ENCODE measurements around the gene WDPCP.
A peak's percentile ranks its signal among the peaks of the same experiment; 100 is the strongest.
"Not testable (repeated sequence)": the region's sequence is repeated elsewhere in the genome, so short reads cannot be mapped to it uniquely, and the experiment has no call there.

WDPCP gene

DNA sequence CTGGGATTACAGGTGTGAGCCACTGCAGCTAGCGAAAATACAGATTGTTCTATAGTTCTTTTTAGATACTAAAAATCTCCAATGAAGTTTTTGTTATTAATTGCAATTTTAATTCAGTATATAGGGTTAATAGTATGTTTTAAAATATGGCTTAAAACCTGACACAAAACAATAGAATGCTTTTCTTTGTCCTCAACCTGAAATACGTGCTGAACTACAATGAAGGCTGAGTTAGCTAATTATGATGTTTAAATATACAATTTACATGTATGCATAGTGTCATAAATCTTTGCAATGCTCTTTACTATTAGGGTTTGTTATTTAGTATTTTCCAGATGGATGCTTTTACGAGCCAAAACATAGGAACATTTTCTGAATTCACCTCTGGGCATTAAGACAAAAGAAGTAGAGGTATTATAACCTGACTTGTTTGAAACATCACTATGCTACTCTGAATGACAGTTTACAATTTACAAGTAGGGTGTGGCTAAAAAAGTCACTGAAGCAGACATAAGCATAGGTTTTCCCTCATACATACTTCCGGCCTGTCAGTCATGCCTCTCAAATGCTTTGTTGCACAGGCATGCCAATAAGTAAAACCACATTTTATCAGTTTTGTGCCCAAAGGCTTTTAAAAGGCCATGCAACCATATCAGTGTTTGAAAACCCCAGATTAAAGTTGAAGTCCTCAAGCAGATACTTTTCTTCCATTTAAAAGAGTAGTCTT, 369.3 kb downstream of the WDPCP start:
- DNase-seq (ENCODE audit: low read depth) = no peak
- no peaks in the 10 kb centered on the region for H3K36me3 ChIP-seq (ENCODE audit: control insufficient read depth, insufficient read depth, low read length, severe bottlenecking)
- H3K9ac ChIP-seq (ENCODE audit: low read length) = no peak overlapping the region
- no peaks in the 10 kb centered on the region for H3K4me1 ChIP-seq (ENCODE audit: control insufficient read depth, insufficient read depth, low read length)
- H3K4me3 ChIP-seq (ENCODE audit: low read length) = no peak overlapping the region
- no peaks in the 10 kb centered on the region for H3K27me3 ChIP-seq (replicated peaks; ENCODE audit: control insufficient read depth, insufficient read depth, low read length)
- no peaks in the 10 kb centered on the region for H3K9me3 ChIP-seq (ENCODE audit: control insufficient read depth, low read length)

DNA sequence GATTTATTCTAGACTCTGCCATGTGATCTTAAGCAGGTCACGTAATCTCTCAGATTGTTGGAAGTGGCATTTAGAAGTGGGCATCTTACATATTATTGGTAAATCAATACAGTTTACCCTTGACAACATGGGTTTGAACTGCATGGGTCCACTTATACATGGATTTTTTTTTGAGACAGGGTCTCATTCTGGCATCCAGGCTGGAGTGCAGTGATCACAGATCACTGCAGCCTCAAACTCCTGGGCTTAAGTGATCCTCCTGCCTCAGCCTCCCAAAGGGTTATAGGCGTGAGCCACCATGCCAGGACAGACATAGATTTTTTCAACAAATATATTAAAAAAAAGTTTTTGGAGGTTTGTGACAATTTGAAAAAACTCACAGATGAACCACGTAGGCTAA, 393.0 kb downstream of the WDPCP start:
- no peak for DNase-seq (ENCODE audit: low read depth)
- Histone ChIP-seq H3K9me3 (ENCODE audit: control insufficient read depth, low read length) (no peaks in the 10 kb centered on the region), H3K4me3 (ENCODE audit: low read length) (no peak overlapping the region), H3K27me3 (replicated peaks; ENCODE audit: control insufficient read depth, insufficient read depth, low read length) (no peaks in the 10 kb centered on the region), H3K36me3 (ENCODE audit: control insufficient read depth, insufficient read depth, low read length, severe bottlenecking) (no peaks in the 10 kb centered on the region), H3K9ac (ENCODE audit: low read length) (no peak overlapping the region), H3K4me1 (ENCODE audit: control insufficient read depth, insufficient read depth, low read length) (no peaks in the 10 kb centered on the region)

DNA sequence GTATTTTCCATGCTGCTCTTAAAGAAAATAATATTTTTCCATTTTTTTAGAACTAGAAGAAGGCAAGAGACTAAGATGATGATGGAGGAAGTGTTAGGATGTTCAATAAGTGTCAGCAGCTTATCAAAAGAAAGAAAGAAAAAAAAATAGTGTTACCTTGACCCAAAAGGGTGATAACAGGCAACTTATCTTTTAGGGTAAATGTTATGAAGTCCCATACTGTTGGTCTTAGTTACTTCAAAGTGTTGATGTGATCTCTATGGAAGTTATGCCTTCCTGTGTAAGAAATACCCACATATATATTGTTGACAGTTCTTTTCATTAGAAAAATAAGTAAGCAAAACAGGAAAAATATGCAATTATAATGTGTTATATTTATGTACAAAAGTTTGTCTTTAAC, 394.1 kb downstream of the WDPCP start:
- Histone ChIP-seq H3K27me3 (replicated peaks; ENCODE audit: control insufficient read depth, insufficient read depth, low read length) (no peaks in the 10 kb centered on the region), H3K4me1 (ENCODE audit: control insufficient read depth, insufficient read depth, low read length) (no peaks in the 10 kb centered on the region), H3K36me3 (ENCODE audit: control insufficient read depth, insufficient read depth, low read length, severe bottlenecking) (no peaks in the 10 kb centered on the region), H3K4me3 (ENCODE audit: low read length) (no peak overlapping the region), H3K9me3 (ENCODE audit: control insufficient read depth, low read length) (no peaks in the 10 kb centered on the region), H3K9ac (ENCODE audit: low read length) (no peak overlapping the region)
- no peak for DNase-seq (ENCODE audit: low read depth)

DNA sequence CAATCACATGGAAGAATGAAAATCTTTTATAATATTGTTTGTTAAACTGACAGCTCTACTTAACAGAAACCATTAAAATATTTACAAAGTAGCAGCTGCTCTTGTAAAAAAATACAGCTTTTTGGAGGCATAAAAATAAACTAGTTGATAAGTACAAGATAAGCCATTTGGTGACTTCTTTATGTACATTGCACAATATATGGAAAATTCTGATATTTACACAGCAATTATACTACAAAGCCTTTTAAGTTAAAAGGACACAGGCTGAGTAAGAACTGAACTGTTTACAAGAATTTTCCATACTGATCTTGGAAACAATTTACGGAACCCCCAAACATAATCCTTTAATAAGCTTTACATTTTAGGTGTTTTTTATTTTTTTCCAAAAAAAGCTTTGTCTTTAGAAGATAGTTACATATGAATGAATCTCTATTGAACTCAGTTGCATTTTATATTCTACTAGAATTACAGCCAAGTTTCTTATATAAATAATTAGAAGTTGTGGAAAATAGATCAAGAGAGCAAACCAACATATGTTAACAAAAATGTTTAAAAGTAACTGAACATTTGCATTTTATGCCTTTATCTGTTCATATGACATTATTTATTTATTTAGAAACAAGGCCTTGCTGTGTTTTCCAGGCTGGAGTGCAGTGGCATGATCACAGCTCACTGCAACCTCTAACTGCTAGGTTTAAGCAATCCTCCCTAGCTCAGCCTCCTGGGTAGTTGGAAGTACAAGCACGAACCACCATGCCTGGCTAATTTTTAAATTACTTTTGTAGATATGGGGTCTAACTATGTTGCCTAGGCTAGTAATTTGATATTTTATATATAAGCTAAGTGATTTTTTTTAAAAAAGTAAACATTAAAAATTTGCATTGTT, 395.1 kb downstream of the WDPCP start:
- Histone ChIP-seq H3K27me3 (replicated peaks; ENCODE audit: control insufficient read depth, insufficient read depth, low read length) (no peaks in the 10 kb centered on the region), H3K4me3 (ENCODE audit: low read length) (no peak overlapping the region), H3K36me3 (ENCODE audit: control insufficient read depth, insufficient read depth, low read length, severe bottlenecking) (no peaks in the 10 kb centered on the region), H3K4me1 (ENCODE audit: control insufficient read depth, insufficient read depth, low read length) (no peaks in the 10 kb centered on the region), H3K9me3 (ENCODE audit: control insufficient read depth, low read length) (peaks cover 2% of the 10 kb centered on the region), H3K9ac (ENCODE audit: low read length) (no peak overlapping the region)
- no peak for DNase-seq (ENCODE audit: low read depth)

DNA sequence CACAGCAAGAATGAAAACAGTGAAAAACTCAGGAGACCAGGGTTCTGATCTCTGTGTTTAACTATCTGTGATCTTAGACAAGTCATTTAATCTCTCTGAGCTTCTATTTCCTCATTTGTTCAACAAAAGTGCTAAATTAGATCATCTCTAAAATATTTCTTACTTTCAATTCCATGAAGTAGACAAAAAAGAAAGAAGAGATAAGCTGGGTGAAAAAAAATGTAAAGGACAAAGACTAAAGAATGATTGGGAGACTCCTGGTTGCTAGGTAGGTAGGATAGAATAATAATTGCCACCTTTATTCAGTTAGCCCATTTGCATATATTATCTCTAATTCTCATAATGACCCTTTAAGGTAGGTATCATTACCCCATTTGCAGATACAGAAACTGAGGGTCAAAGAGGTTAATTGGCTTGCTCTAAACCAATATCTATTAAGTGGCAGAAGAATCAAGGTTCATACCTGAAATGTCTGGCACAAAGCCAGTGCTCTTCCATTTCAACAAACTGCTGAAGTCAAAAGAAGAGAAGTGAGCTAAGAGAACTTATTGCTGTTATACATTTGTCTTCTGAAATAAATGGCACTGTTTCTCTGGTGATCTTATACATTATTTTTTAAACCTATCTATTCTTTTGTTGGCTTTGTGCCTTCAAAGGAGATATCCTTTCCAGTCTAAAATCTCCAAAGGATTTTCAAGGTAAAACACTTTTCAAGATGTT, 395.9 kb downstream of the WDPCP start:
- Histone ChIP-seq H3K4me3 (ENCODE audit: low read length) (no peak overlapping the region), H3K9me3 (ENCODE audit: control insufficient read depth, low read length) (peaks cover 10% of the 10 kb centered on the region), H3K4me1 (ENCODE audit: control insufficient read depth, insufficient read depth, low read length) (no peaks in the 10 kb centered on the region), H3K36me3 (ENCODE audit: control insufficient read depth, insufficient read depth, low read length, severe bottlenecking) (no peaks in the 10 kb centered on the region), H3K9ac (ENCODE audit: low read length) (no peak overlapping the region), H3K27me3 (replicated peaks; ENCODE audit: control insufficient read depth, insufficient read depth, low read length) (no peaks in the 10 kb centered on the region)
- no peak for DNase-seq (ENCODE audit: low read depth)

DNA sequence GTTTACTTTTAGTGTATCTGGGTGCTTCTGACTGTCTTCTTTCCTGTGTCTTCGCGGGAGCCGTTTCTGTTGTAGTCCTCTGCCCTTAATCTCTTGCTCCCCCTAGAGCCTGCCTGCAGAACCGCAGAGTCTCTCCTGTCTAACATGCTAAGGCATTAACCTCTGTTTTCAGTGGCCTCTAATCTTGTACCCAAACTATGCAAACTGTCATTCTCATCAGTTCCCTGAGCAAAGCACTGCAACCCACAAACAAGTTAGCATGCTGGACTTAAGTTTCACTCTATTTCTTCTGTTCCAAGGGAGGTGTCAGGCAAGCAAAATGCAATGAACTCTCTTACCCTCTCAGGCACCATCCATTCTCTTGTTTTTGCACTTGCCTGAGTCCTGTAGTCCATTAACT, 399.3 kb downstream of the WDPCP start:
- peak; percentile 57 for DNase-seq (ENCODE audit: low read depth)
- H3K27me3 ChIP-seq (replicated peaks; ENCODE audit: control insufficient read depth, insufficient read depth, low read length) = no peaks in the 10 kb centered on the region
- H3K36me3 ChIP-seq (ENCODE audit: control insufficient read depth, insufficient read depth, low read length, severe bottlenecking) = no peaks in the 10 kb centered on the region
- peaks cover 10% of the 10 kb centered on the region for H3K9me3 ChIP-seq (ENCODE audit: control insufficient read depth, low read length)
- no peak overlapping the region for H3K9ac ChIP-seq (ENCODE audit: low read length)
- H3K4me3 ChIP-seq (ENCODE audit: low read length) = no peak overlapping the region
- H3K4me1 ChIP-seq (ENCODE audit: control insufficient read depth, insufficient read depth, low read length) = no peaks in the 10 kb centered on the region

DNA sequence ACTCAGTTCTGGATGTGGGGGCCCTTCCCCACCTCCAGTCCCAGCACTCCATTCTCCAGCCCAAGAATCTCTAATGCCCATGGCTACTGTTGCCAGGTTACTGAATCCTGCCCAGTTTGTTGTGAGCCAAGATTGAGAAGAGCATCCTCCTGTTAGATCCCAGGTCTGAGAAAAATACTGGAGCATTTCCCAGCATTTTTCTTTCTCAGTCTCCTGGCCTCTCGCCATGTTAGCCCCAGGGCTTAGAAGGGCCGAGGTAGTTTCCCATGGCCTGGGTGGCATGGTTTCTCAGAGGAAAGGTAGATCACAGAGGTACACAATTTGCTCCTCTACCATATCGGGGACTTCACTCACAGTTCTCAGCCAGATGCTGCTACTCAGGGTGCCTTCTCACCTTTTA, 401.9 kb downstream of the WDPCP start:
- H3K27me3 ChIP-seq (replicated peaks; ENCODE audit: control insufficient read depth, insufficient read depth, low read length) = no peaks in the 10 kb centered on the region
- no peaks in the 10 kb centered on the region for H3K36me3 ChIP-seq (ENCODE audit: control insufficient read depth, insufficient read depth, low read length, severe bottlenecking)
- no peak for DNase-seq (ENCODE audit: low read depth)
- no peak overlapping the region for H3K4me3 ChIP-seq (ENCODE audit: low read length)
- peaks cover 10% of the 10 kb centered on the region for H3K9me3 ChIP-seq (ENCODE audit: control insufficient read depth, low read length)
- no peaks in the 10 kb centered on the region for H3K4me1 ChIP-seq (ENCODE audit: control insufficient read depth, insufficient read depth, low read length)
- no peak overlapping the region for H3K9ac ChIP-seq (ENCODE audit: low read length)

DNA sequence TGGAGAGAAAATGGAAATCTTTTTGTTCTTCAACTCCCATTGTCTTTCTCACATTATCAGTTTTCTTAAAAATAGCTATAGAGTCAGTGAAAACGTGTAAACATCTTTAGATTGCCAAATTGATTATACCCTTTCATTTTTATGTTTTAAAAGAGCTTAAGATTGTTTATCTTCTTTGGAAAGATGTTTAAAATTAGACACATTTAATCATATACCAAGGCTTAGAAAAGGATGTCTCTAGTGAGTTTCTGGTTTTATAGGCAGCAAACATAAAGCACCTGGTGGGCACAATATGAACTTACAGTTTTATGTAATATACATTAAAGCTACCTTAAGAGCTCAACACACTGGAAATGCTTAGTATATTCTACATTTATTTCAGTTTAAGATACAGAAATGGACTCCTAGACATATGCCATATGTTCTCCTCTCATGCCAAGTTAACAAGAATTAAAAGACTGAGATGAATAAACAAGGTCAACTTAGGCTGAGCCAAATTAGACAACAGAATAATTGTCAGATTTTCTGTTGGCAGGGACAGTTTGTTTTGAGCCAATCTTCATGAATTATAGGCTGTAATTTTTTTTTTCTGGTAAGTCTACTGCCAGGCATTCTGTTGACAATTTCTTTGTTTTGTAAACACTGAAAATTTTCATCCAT, 425.0 kb downstream of the WDPCP start:
- H3K4me3 ChIP-seq (ENCODE audit: low read length) = no peak overlapping the region
- DNase-seq (ENCODE audit: low read depth) = no peak
- no peaks in the 10 kb centered on the region for H3K36me3 ChIP-seq (ENCODE audit: control insufficient read depth, insufficient read depth, low read length, severe bottlenecking)
- no peaks in the 10 kb centered on the region for H3K27me3 ChIP-seq (replicated peaks; ENCODE audit: control insufficient read depth, insufficient read depth, low read length)
- no peak overlapping the region for H3K9ac ChIP-seq (ENCODE audit: low read length)
- peaks cover 14% of the 10 kb centered on the region for H3K9me3 ChIP-seq (ENCODE audit: control insufficient read depth, low read length)
- no peaks in the 10 kb centered on the region for H3K4me1 ChIP-seq (ENCODE audit: control insufficient read depth, insufficient read depth, low read length)

DNA sequence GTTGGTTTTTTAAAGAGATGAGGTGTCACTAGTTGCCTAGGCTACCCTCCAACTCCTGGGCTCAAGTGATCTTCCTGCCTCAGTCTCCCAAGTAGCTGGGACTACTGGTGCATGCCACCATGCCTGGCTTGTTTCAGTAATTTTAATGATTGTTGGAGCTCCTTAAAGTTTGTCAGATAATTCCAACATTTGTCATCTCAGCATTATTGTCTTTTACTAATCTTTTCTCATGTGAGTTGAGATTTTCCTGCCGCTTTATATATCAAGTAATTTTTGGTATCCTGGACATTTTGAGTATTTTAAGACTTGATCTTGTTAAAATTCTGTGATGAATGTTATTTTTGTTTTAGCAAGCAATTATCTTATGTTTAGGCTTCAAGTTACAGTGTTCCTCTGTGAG, 429.0 kb downstream of the WDPCP start:
- no peak for DNase-seq (ENCODE audit: low read depth)
- H3K4me1 ChIP-seq (ENCODE audit: control insufficient read depth, insufficient read depth, low read length) = no peaks in the 10 kb centered on the region
- H3K4me3 ChIP-seq (ENCODE audit: low read length) = no peak overlapping the region
- H3K9me3 ChIP-seq (ENCODE audit: control insufficient read depth, low read length) = peaks cover 3% of the 10 kb centered on the region
- H3K36me3 ChIP-seq (ENCODE audit: control insufficient read depth, insufficient read depth, low read length, severe bottlenecking) = no peaks in the 10 kb centered on the region
- H3K27me3 ChIP-seq (replicated peaks; ENCODE audit: control insufficient read depth, insufficient read depth, low read length) = no peaks in the 10 kb centered on the region
- no peak overlapping the region for H3K9ac ChIP-seq (ENCODE audit: low read length)

DNA sequence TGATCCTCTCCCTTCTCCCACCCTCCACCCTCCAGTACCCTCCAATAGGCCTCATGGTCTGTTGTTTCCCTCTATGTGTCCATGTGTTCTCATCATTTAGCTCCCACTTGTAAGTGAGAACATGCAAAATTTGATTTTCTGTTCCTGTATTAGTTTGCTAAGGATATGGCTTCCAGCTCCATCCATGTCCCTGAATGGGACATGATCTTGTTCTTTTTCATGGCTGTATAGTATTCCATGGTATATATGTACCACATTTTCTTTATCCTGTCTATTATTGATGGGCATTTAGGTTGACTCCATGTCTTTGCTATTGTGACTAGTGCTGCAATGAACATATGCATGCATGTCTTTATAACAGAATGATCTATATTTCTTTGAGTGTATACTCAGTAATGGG, 451.6 kb downstream of the WDPCP start:
- H3K4me1 ChIP-seq (ENCODE audit: control insufficient read depth, insufficient read depth, low read length); DNase-seq (ENCODE audit: low read depth); H3K9ac ChIP-seq (ENCODE audit: low read length); H3K4me3 ChIP-seq (ENCODE audit: low read length); H3K27me3 ChIP-seq (replicated peaks; ENCODE audit: control insufficient read depth, insufficient read depth, low read length); H3K36me3 ChIP-seq (ENCODE audit: control insufficient read depth, insufficient read depth, low read length, severe bottlenecking): not testable (repeated sequence)
- H3K9me3 ChIP-seq (ENCODE audit: control insufficient read depth, low read length) = peaks cover 24% of the 10 kb centered on the region

DNA sequence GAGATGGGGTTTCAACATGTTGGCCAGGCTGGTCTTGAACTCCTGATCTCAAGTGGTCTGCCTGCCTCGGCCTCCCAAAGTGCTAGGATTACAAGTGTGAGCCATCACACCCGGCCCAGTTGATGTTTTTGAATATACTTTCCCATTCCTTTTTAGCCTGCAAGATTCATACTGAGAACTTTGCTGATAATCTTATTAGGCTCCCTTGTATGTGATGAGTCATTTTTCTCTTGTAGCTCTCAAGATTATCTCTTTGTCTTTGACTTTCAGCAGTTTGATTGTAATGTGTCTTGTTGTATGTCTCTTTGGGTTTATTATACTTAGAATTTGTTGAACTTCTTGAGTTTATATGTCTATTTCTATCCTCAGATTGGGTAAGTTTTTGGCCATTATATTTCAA, 456.3 kb downstream of the WDPCP start:
- Histone ChIP-seq H3K27me3 (replicated peaks; ENCODE audit: control insufficient read depth, insufficient read depth, low read length) (no peaks in the 10 kb centered on the region), H3K4me3 (ENCODE audit: low read length) (no peak overlapping the region)
- DNase-seq (ENCODE audit: low read depth) = no peak

More for the DNA sequence above, 456.3 kb downstream of the WDPCP start:
- H3K9me3 ChIP-seq (ENCODE audit: control insufficient read depth, low read length) = peaks cover 23% of the 10 kb centered on the region
- H3K36me3 ChIP-seq (ENCODE audit: control insufficient read depth, insufficient read depth, low read length, severe bottlenecking) = no peaks in the 10 kb centered on the region
- H3K9ac ChIP-seq (ENCODE audit: low read length) = no peak overlapping the region
- no peaks in the 10 kb centered on the region for H3K4me1 ChIP-seq (ENCODE audit: control insufficient read depth, insufficient read depth, low read length)

All from adipocyte (in vitro differentiated cells).